Measurements from ENCODE around the gene SOS1.

DNA sequence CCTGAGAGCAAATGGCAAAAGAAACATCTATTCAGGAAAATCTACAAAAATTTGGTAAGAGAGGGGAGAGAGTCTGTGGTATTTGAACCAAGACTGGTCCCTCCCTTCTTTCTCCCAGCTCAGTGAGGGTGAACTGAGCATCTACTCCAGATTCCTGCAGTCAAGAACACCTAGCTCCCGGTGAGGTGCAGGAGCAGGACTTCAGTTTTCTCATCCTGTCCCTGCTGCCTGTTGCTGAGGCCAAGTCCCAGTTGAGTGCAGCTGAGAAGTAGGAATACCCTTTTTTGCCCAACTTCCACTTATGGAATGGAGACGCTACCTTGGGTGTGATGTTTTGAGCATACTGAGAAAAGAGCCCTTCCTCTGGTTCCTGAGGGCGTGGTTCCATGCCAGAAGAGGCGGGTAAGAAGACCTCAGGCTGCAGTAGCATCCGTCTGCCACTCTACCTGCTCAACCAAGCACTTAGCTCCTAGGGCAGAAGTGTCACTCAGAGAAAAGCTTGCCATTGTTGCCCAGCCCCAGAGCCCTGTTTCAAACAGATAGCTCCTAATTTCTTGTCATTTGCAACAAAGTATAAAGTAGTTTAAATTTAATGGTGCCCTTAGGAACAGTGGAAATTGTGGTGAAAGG is 112.9 kb downstream of the SOS1 start:
- TF ChIP-seq, protein P1, sequence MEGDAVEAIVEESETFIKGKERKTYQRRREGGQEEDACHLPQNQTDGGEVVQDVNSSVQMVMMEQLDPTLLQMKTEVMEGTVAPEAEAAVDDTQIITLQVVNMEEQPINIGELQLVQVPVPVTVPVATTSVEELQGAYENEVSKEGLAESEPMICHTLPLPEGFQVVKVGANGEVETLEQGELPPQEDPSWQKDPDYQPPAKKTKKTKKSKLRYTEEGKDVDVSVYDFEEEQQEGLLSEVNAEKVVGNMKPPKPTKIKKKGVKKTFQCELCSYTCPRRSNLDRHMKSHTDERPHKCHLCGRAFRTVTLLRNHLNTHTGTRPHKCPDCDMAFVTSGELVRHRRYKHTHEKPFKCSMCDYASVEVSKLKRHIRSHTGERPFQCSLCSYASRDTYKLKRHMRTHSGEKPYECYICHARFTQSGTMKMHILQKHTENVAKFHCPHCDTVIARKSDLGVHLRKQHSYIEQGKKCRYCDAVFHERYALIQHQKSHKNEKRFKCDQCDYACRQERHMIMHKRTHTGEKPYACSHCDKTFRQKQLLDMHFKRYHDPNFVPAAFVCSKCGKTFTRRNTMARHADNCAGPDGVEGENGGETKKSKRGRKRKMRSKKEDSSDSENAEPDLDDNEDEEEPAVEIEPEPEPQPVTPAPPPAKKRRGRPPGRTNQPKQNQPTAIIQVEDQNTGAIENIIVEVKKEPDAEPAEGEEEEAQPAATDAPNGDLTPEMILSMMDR (IDR thresholded peaks at IDR 0.05; ENCODE audit: insufficient read depth, low read length): no peak
- TF ChIP-seq, protein P2, sequence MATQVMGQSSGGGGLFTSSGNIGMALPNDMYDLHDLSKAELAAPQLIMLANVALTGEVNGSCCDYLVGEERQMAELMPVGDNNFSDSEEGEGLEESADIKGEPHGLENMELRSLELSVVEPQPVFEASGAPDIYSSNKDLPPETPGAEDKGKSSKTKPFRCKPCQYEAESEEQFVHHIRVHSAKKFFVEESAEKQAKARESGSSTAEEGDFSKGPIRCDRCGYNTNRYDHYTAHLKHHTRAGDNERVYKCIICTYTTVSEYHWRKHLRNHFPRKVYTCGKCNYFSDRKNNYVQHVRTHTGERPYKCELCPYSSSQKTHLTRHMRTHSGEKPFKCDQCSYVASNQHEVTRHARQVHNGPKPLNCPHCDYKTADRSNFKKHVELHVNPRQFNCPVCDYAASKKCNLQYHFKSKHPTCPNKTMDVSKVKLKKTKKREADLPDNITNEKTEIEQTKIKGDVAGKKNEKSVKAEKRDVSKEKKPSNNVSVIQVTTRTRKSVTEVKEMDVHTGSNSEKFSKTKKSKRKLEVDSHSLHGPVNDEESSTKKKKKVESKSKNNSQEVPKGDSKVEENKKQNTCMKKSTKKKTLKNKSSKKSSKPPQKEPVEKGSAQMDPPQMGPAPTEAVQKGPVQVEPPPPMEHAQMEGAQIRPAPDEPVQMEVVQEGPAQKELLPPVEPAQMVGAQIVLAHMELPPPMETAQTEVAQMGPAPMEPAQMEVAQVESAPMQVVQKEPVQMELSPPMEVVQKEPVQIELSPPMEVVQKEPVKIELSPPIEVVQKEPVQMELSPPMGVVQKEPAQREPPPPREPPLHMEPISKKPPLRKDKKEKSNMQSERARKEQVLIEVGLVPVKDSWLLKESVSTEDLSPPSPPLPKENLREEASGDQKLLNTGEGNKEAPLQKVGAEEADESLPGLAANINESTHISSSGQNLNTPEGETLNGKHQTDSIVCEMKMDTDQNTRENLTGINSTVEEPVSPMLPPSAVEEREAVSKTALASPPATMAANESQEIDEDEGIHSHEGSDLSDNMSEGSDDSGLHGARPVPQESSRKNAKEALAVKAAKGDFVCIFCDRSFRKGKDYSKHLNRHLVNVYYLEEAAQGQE (IDR thresholded peaks at IDR 0.05; ENCODE audit: insufficient replicate concordance, low read depth): no peak
